HG02970 (cell line): ENCODE results near the gene ARIH2.
"Not testable (repeated sequence)": the region's sequence is repeated elsewhere in the genome, so short reads cannot be mapped to it uniquely, and the experiment has no call there.

Experiments used
- ATAC-seq: cut with Tn5 transposase; IDR thresholded peaks from one replicate; pipeline ENCODE4 v1.9.1; 2021; ENCODE audit warnings: mild to moderate bottlenecking, moderate library complexity, moderate number of reproducible peaks; ENCODE audit not compliant: unreplicated experiment, low FRiP score

ARIH2 gene

GRCh38 chr3:48997714-48998637 is 79.3 kb downstream of the ARIH2 start:
- no peak for ATAC-seq

DNA sequence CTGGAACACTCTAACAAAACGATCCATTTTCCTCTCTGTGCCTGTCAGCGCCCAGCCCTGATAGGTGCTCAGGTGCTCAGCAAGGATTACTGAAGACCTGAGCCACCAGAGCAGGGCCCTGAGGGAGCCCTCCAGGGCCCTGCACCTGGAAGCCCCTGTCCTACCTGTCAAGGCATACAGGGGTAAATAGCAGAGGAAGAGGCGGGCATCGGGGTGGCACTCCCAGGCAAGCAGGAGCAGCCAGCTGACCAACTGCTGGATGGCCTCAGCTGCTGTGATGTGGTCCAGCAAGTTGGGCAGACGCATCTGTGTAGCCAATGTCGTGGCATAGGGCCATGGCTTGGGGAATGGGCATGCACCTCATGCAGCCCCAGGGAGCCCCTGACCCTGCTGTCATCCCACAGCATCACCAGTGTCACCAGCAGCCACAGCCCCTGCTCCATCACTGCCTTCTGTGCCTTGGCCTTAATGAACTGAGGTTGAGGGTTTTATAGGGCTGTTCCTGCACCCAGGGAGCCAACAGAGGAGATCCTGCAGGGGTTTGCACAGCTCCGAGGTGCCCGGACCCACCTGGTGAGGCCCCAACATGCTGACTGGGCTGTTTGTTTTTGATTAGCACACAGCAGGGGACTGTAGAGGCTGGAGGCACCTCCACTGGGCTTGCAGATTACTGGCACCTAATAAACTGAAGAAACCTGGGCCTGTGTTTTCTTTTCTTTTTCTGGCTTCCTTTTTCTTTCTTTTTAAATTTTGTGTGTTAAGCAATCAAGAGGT is 80.6 kb downstream of the ARIH2 start:
- ATAC-seq = no peak

GRCh38 chr3:49001155-49001554 is 82.5 kb downstream of the ARIH2 start:
- ATAC-seq = no peak

DNA sequence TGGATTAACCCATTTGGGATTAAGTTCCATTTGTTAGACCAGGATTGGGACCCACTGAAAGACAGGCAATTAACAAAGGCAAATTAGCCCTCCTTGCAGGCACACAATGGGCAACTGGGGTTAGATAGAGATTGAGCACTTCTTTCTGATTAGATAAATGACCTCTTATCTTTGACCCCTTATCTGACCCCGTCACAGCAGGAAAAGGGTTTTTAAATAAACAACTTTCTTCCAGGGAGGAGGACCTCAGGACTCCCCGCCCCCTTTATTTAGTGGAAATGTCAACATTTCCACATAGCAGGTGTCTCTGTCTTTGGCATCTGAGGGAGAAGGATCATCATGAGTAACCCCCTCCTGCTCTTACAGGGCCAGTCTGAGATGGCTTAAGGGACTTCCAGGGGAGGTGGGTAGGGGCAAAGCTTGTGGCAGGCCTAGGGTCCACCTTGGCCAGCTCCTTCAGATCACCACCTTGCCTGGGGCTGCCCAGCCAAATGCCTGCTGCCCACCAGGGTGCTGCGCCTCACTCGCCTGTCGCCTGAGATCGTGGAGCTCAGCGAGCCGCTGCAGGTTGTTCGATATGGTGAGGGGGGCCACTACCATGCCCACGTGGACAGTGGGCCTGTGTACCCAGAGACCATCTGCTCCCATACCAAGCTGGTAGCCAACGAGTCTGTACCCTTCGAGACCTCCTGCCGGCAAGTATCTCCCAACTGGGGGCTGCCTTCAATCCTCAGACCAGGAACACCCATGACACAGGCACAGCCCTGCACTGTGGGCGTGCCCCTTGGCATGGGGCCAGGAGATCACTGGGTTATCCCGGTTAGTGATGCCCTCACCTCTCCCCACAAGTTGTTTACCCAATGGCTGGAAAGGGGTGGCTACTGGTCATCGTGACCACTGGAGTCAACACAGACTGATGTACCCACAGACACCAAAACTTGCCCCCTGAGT is 86.0 kb downstream of the ARIH2 start:
- no peak for ATAC-seq

DNA sequence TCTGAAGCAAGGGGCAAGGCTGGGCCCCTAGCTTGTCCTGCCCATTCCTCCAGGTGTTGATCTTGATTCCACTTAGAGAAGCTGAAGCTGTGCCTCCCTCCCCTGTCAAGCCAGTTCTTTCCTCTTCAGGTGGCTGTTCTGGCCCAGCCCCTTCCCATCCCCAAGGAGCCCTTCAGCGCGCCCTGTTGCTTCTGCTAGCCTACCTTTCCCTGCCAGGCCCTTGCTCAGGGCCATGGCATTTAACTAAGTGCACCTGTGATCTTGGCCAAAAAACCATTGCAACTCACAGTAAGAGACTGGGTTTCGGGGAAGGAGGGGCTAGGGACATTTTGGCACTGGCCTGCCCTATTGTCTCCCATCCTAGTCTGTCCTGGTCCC is 86.7 kb downstream of the ARIH2 start:
- no peak for ATAC-seq

- no peak for ATAC-seq
Measured at GRCh38 chr3:49005998-49006397, 87.4 kb downstream of the ARIH2 start.

DNA sequence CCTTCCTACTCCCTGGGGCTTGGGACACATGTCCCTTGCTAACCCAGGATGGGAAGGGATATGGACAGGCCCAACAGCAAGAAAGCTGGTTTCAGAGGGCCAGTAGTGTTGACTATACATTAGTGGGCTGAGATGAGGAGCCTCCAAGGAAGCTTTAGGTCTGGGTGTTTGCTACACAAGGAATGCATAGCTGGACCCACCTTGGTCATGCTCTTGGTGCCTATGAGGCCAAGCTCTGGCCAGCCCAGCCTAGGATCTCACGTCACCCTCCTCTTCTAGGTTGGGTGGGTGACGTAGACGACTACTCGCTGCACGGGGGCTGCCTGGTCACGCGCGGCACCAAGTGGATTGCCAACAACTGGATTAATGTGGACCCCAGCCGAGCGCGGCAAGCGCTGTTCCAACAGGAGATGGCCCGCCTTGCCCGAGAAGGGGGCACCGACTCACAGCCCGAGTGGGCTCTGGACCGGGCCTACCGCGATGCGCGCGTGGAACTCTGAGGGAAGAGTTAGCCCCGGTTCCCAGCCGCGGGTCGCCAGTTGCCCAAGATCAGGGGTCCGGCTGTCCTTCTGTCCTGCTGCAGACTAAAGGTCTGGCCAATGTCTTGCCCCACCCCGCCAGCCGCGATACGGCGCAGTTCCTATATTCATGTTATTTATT is 87.9 kb downstream of the ARIH2 start:
- no peak for ATAC-seq

GRCh38 chr3:49007068-49007770 is 88.6 kb downstream of the ARIH2 start, which contains the start of gene WDR6:
Gene WDR6, plus strand, starts transcription at chr3:49007391. Its CDS starts 41 bp downstream, at chr3:49007432.
- ATAC-seq = peak; percentile 90

DNA sequence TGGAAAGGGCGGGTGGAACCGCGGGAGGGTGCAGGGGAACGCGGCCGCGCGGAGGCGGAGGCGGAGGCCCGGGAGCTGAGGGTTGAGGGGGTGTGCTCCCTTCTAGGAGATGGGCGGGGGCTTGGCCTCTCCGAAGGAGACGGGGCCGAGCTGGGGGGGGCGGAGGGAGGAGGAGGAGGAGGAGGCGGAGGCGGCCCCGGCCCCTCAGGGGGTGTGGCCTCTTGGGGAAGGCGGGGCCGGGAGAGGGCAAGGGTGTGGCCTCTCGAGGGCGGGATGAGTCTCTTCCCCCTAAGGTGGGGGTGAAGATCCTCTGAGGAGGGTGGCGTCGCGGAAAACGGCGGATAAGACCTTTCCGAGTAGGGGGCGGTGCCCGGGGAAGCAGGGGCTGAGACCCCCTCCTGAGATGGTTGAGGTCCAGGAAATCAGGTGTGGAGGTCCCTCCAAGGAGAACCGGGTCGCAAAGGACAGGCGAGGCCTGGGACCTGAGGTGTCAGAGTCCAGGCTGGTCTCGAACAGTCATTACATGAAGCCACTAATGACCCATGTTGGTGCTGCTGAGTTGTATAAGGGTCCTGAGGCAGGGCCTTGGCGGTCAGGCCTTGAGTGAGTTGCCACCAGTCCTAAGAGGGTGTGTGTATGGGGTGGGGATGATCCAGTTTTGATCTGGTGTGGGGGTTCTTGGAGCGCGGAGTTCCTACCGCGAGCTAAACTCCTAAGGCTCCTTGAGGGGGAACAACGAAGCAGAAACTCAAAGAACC is 89.3 kb downstream of the ARIH2 start:
- ATAC-seq = peak; percentile 29

DNA sequence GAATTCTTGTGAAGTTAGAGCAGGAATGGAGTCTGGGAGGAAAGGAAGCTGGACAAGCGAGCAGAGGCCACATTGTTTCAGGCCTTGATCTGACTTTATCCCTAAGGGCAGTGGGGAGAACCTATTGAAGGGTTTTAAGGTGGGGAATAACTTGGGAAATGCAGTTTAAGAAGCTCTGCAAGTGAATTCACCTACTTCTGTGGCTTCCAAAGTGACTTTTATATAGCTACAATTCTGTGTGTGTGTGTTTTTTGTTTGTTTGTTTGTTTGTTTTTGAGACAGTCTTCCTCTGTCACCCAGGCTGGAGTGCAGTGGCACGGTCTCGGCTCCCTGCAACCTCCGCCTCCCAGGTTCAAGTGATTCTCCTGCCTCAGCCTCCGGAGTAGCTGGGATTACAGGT is 90.0 kb downstream of the ARIH2 start:
- not testable (repeated sequence) for ATAC-seq

GRCh38 chr3:49009396-49009795 is 90.8 kb downstream of the ARIH2 start:
- ATAC-seq = no peak

GRCh38 chr3:49012441-49013017 is 93.9 kb downstream of the ARIH2 start:
- ATAC-seq = no peak

DNA sequence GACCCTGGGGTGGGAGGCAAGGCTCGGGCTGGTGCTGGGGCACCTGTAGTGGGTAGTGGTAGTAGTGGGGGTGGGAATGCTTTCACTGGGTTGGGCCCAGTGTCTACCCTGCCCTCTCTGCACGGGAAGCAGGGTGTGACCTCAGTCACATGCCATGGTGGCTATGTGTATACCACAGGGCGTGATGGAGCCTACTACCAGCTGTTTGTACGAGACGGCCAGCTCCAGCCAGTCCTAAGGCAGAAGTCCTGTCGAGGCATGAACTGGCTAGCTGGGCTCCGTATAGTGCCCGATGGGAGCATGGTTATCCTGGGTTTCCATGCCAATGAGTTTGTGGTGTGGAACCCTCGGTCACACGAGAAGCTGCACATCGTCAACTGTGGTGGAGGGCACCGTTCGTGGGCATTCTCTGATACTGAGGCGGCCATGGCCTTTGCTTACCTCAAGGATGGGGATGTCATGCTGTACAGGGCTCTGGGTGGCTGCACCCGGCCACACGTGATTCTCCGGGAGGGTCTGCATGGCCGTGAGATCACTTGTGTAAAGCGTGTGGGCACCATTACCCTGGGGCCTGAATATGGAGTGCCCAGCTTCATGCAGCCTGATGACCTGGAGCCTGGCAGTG is 94.6 kb downstream of the ARIH2 start:
- ATAC-seq = no peak

GRCh38 chr3:49013738-49014660 is 95.4 kb downstream of the ARIH2 start:
- no peak for ATAC-seq

DNA sequence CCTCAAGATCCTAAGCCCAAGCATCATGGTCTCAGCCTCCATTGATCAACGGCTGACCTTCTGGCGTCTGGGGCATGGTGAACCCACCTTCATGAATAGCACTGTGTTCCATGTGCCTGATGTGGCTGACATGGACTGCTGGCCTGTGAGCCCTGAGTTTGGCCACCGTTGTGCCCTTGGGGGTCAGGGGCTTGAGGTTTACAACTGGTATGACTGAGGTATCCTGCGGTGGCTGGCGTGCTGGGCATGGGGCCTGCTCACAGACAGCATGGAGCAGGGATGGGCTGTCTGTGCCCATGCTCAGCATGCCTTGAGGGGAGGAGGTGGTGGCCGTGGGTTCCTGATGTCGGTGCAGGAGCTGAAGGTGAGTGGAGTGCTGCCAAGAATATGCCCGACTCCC is 96.4 kb downstream of the ARIH2 start:
- no peak for ATAC-seq

GRCh38 chr3:49015765-49016164 is 97.1 kb downstream of the ARIH2 start:
- ATAC-seq = no peak
